DMS153 treated with DMSO at 0.1 percent for 48 hours (cell line): ENCODE measurements around the gene HRCT1.
"Not testable (repeated sequence)": the region's sequence is repeated elsewhere in the genome, so short reads cannot be mapped to it uniquely, and the experiment has no call there.

Experiments used
- DNase-seq: peaks from one replicate; lab custom pipeline; 2025; ENCODE audit not compliant: unreplicated experiment; lab: John Stamatoyannopoulos, UW

Gene HRCT1

GRCh38 chr9:35905912-35906679 is at the start of gene HRCT1:
TSS of gene HRCT1 (plus strand) at chr9:35906202. CDS start at chr9:35906288, 86 bp downstream.
- DNase-seq: peak; percentile 63

GRCh38 chr9:35856206-35856605 is 49.8 kb upstream of the HRCT1 start:
- no peak for DNase-seq

GRCh38 chr9:35856882-35857281 is 49.1 kb upstream of the HRCT1 start:
- DNase-seq: no peak

GRCh38 chr9:35858458-35858857 is 47.5 kb upstream of the HRCT1 start:
- no peak for DNase-seq

GRCh38 chr9:35859310-35859989 is 46.6 kb upstream of the HRCT1 start:
- DNase-seq: no peak

- DNase-seq: no peak
These were observed 46.0 kb upstream of the HRCT1 start for GRCh38 chr9:35859990-35860339.

GRCh38 chr9:35861161-35861897 is 44.7 kb upstream of the HRCT1 start:
- no peak for DNase-seq

GRCh38 chr9:35862328-35862727 is 43.7 kb upstream of the HRCT1 start:
- DNase-seq: no peak

- DNase-seq: no peak
These were observed 42.4 kb upstream of the HRCT1 start for GRCh38 chr9:35863583-35863982.

- no peak for DNase-seq
These were observed 41.2 kb upstream of the HRCT1 start for GRCh38 chr9:35864695-35865255.

- no peak for DNase-seq
These were observed 38.5 kb upstream of the HRCT1 start for GRCh38 chr9:35867538-35867937.

- DNase-seq: no peak
These were observed 37.1 kb upstream of the HRCT1 start for GRCh38 chr9:35868933-35869332.

- DNase-seq: no peak
These were observed 36.3 kb upstream of the HRCT1 start for GRCh38 chr9:35869621-35870216.

GRCh38 chr9:35870351-35870923 is 35.6 kb upstream of the HRCT1 start, which contains the start of gene OR13J1:
TSS of gene OR13J1 (minus strand) at chr9:35870401. CDS start at chr9:35870401, 0 bp downstream.
- DNase-seq: no peak

- DNase-seq: no peak
These were observed 34.5 kb upstream of the HRCT1 start for GRCh38 chr9:35871545-35871944.

- no peak for DNase-seq
These were observed 33.5 kb upstream of the HRCT1 start for GRCh38 chr9:35872505-35872904.

GRCh38 chr9:35882263-35882848 is 23.6 kb upstream of the HRCT1 start:
- peak; percentile 40 for DNase-seq

- no peak for DNase-seq
These were observed 23.0 kb upstream of the HRCT1 start for GRCh38 chr9:35882996-35883395.

GRCh38 chr9:35884908-35885307 is 21.1 kb upstream of the HRCT1 start:
- not testable (repeated sequence) for DNase-seq

- DNase-seq: no peak
These were observed 14.4 kb upstream of the HRCT1 start for GRCh38 chr9:35891646-35892045.
